Astrocyte (in vitro differentiated cells and primary cell): ENCODE data around the gene TAF6L. TPM values are rescaled to one million over a fixed set of nuclear protein-coding genes. Genes with fewer than 3 reads are reported as not detected.
A peak's percentile ranks its signal among the peaks of the same experiment; 100 is the strongest.

Source experiments
- DNase-seq: peaks from one replicate; pipeline ENCODE4 v3.0.0-alpha.2; 2010; ENCODE audit warnings: low read depth
- FAIRE-seq: peaks from 2 replicates; lab custom pipeline; 2011; peaks lifted over from hg19 to GRCh38; lab: Jason Lieb, UNC
- H2AFZ ChIP-seq: 2 replicates; pipeline ENCODE4 v1.6.0; 2012; ENCODE audit warnings: low read depth, low read length, inconsistent platforms
- H3K27ac ChIP-seq: 2 replicates; pipeline ENCODE4 v1.5.1; 2011; ENCODE audit warnings: low read depth, low read length, inconsistent platforms
- H3K27me3 ChIP-seq: 2 replicates; pipeline ENCODE4 v1.6.0; 2011; ENCODE audit warnings: low read length, inconsistent platforms; ENCODE audit not compliant: insufficient read depth
- H3K36me3 ChIP-seq: 2 replicates; pipeline ENCODE4 v1.5.1; 2011; ENCODE audit warnings: low read length, inconsistent platforms; ENCODE audit not compliant: insufficient read depth
- H3K4me1 ChIP-seq: 2 replicates; pipeline ENCODE4 v1.5.1; 2011; ENCODE audit warnings: low read length, inconsistent platforms; ENCODE audit not compliant: insufficient read depth
- H3K4me2 ChIP-seq: 2 replicates; pipeline ENCODE4 v1.6.0; 2012; ENCODE audit warnings: low read length, inconsistent platforms
- H3K4me3 ChIP-seq: 2 replicates; pipeline ENCODE4 v1.5.1; 2011; ENCODE audit warnings: low read depth, mild to moderate bottlenecking, low read length, inconsistent platforms; ENCODE audit not compliant: insufficient read depth
- H3K79me2 ChIP-seq: 2 replicates; pipeline ENCODE4 v1.6.0; 2012; ENCODE audit warnings: mild to moderate bottlenecking, low read length, inconsistent platforms; ENCODE audit not compliant: insufficient read depth
- H3K9ac ChIP-seq: 2 replicates; pipeline ENCODE4 v1.6.0; 2012; ENCODE audit warnings: mild to moderate bottlenecking, low read length, inconsistent platforms
- H3K9me3 ChIP-seq: 2 replicates; pipeline ENCODE4 v1.5.1; 2012; ENCODE audit warnings: low read depth, mild to moderate bottlenecking, low read length, inconsistent platforms; ENCODE audit not compliant: insufficient read depth
- H4K20me1 ChIP-seq: 2 replicates; pipeline ENCODE4 v1.6.0; 2012; ENCODE audit warnings: low read length, inconsistent platforms; ENCODE audit not compliant: insufficient read depth
- H3K27ac Mint-ChIP-seq: one replicate; pipeline ENCODE4 v1.8.0; 2021; ENCODE audit warnings: mild to moderate bottlenecking, mixed read lengths; ENCODE audit not compliant: unreplicated experiment
- H3K27me3 Mint-ChIP-seq: one replicate; pipeline ENCODE4 v1.8.0; 2021; ENCODE audit warnings: low read depth, mixed read lengths; ENCODE audit not compliant: unreplicated experiment
- H3K36me3 Mint-ChIP-seq: one replicate; pipeline ENCODE4 v1.8.0; 2021; ENCODE audit warnings: low read depth, mixed read lengths; ENCODE audit not compliant: unreplicated experiment
- H3K4me1 Mint-ChIP-seq: one replicate; pipeline ENCODE4 v1.8.0; 2021; ENCODE audit warnings: low read depth, mixed read lengths; ENCODE audit not compliant: unreplicated experiment
- H3K4me3 Mint-ChIP-seq: one replicate; pipeline ENCODE4 v1.8.0; 2021; ENCODE audit warnings: mild to moderate bottlenecking, moderate library complexity, mixed read lengths; ENCODE audit not compliant: unreplicated experiment
- H3K9me3 Mint-ChIP-seq: one replicate; pipeline ENCODE4 v1.8.0; 2021; ENCODE audit warnings: mild to moderate bottlenecking, mixed read lengths; ENCODE audit not compliant: unreplicated experiment
- CTCF ChIP-seq: IDR thresholded peaks from 2 replicates; pipeline ENCODE4 v1.5.1; 2011; ENCODE audit warnings: low read depth, mild to moderate bottlenecking, inconsistent platforms, low read length, moderate library complexity; ENCODE audit not compliant: insufficient read depth
- EZH2 ChIP-seq: IDR thresholded peaks from 2 replicates; pipeline ENCODE4 v1.6.1; 2012; ENCODE audit warnings: mild to moderate bottlenecking, low read length, inconsistent platforms; ENCODE audit not compliant: insufficient read depth
- microRNA-seq: library from miRNA; unstranded; fragments of <30 nt; microRNA quantifications from one replicate; pipeline ENCODE4 v1.2.0, GENCODE V29; 2020
- total RNA-seq: library from RNA; stranded (reverse); gene quantifications from 2 replicates; pipeline ENCODE4 v1.2.1, GENCODE V29; 2021

Gene TAF6L
- total RNA-seq, 1 donor from 2014 or later, result 14.7 TPM

- Histone ChIP-seq H3K4me2 (peak within 1 kb of the TSS; percentile 94), H3K9me3 (no peaks in the 10 kb centered on the region), H3K79me2 (peaks cover 86% of the 10 kb centered on the region), H2AFZ (peak within 1 kb of the TSS; percentile 66), H3K4me1 (peaks cover 20% of the 10 kb centered on the region), H3K27me3 (no peaks in the 10 kb centered on the region), H3K27ac (peak within 1 kb of the TSS; percentile 98), H3K9ac (peak within 1 kb of the TSS; percentile 94), H4K20me1 (peaks cover 60% of the 10 kb centered on the region), H3K36me3 (peaks cover 26% of the 10 kb centered on the region), H3K4me3 (peak within 1 kb of the TSS; percentile 75)
- Mint-ChIP-seq H3K9me3 (no peaks in the 10 kb centered on the region), H3K27me3 (no peaks in the 10 kb centered on the region), H3K4me1 (peaks cover 7% of the 10 kb centered on the region), H3K4me3 (peak within 1 kb of the TSS; percentile 98), H3K27ac (peak within 1 kb of the TSS; percentile 100), H3K36me3 (peaks cover 20% of the 10 kb centered on the region)
- FAIRE-seq (no peak), DNase-seq (no peak)
- TF ChIP-seq EZH2 (no peak), CTCF (no peak)
Measured at GRCh38 chr11:62832336-62833234, 61.4 kb downstream of the TAF6L start, which contains the start of gene TEX54. TEX54 (minus strand) TSS chr11:62832841.

- peaks cover 17% of the 10 kb centered on the region for H3K36me3 Mint-ChIP-seq
- peaks cover 38% of the 10 kb centered on the region for H4K20me1 ChIP-seq
- no peaks in the 10 kb centered on the region for H3K9me3 Mint-ChIP-seq
- TF ChIP-seq EZH2 (no peak), CTCF (no peak)
- FAIRE-seq (no peak), DNase-seq (no peak)
- H3K4me1 ChIP-seq, result peaks cover 20% of the 10 kb centered on the region
- peak overlapping the region; percentile 63 for H3K27ac Mint-ChIP-seq
- H3K36me3 ChIP-seq, result peaks cover 20% of the 10 kb centered on the region
- no peak overlapping the region for H3K4me2 ChIP-seq
- no peak overlapping the region for H3K4me3 ChIP-seq
- H3K79me2 ChIP-seq, result peaks cover 80% of the 10 kb centered on the region
- peaks cover 10% of the 10 kb centered on the region for H3K4me1 Mint-ChIP-seq
- no peak overlapping the region for H2AFZ ChIP-seq
- H3K27ac ChIP-seq, result no peak overlapping the region
- no peak overlapping the region for H3K9ac ChIP-seq
- no peaks in the 10 kb centered on the region for H3K27me3 Mint-ChIP-seq
- H3K9me3 ChIP-seq, result no peaks in the 10 kb centered on the region
- H3K27me3 ChIP-seq, result no peaks in the 10 kb centered on the region
- no peak overlapping the region for H3K4me3 Mint-ChIP-seq
Measured at GRCh38 chr11:62835336-62835735, 64.1 kb downstream of the TAF6L start.

Small RNAs within 50 kb of the gene (microRNA-seq; reads per million reads assigned to microRNA genes)
- gene MIR6514 (4.7 reads per million, percentile 19 among the genes with 10 or more reads in this experiment), gene MIR6748 (0.82 reads per million)

Other genes with a start within 250 kb of the TAF6L start
- 305 and 378 TPM in 2 replicates for gene AHNAK, start 224.6 kb upstream of the TAF6L start, total RNA-seq
- gene EEF1G, start 197.5 kb upstream of the TAF6L start, total RNA-seq, result 1,185 and 1,298 TPM in 2 replicates
- gene TUT1, start 179.9 kb upstream of the TAF6L start, total RNA-seq, result 16.8 and 18.3 TPM in 2 replicates
- gene MTA2, start 169.5 kb upstream of the TAF6L start, total RNA-seq, result 123 and 136 TPM in 2 replicates
- gene EML3, start 158.6 kb upstream of the TAF6L start, total RNA-seq, result 25.5 and 29.8 TPM in 2 replicates
- 0.79 and 1.3 TPM in 2 replicates for gene ROM1, start 158.1 kb upstream of the TAF6L start, total RNA-seq
- 52.4 and 54.5 TPM in 2 replicates for gene B3GAT3, start 149.4 kb upstream of the TAF6L start, total RNA-seq
- gene GANAB, start 124.8 kb upstream of the TAF6L start, total RNA-seq, result 323 and 344 TPM in 2 replicates
- 16.7 and 18.4 TPM in 2 replicates for gene INTS5, start 118.1 kb upstream of the TAF6L start, total RNA-seq
- 60.0 and 69.8 TPM in 2 replicates for gene C11orf98, start 106.2 kb upstream of the TAF6L start, total RNA-seq
- gene CSKMT, start 106.1 kb upstream of the TAF6L start, total RNA-seq, result 15.6 and 23.3 TPM in 2 replicates
- gene UQCC3, start 99.7 kb upstream of the TAF6L start, total RNA-seq, result 7.2 and 8.7 TPM in 2 replicates
- gene LBHD1, start 99.1 kb upstream of the TAF6L start, total RNA-seq, result 6.4 and 8.0 TPM in 2 replicates
- gene UBXN1, start 92.3 kb upstream of the TAF6L start, total RNA-seq, result 80.0 and 89.8 TPM in 2 replicates
- gene LRRN4CL, start 81.9 kb upstream of the TAF6L start, total RNA-seq, result 0.17 and 0.43 TPM in 2 replicates
- gene BSCL2, start 64.0 kb upstream of the TAF6L start, total RNA-seq, result 51.1 and 55.0 TPM in 2 replicates
- 0.46 TPM in 1 of 2 replicates, not detected in the other for gene GNG3, start 63.7 kb upstream of the TAF6L start, total RNA-seq
- gene HNRNPUL2, start 43.9 kb upstream of the TAF6L start, total RNA-seq, result 39.9 and 40.0 TPM in 2 replicates
- gene TTC9C, start 42.9 kb upstream of the TAF6L start, total RNA-seq, result 51.9 and 60.8 TPM in 2 replicates
- gene ZBTB3, start 17.2 kb upstream of the TAF6L start, total RNA-seq, result 11.0 and 11.2 TPM in 2 replicates
- gene POLR2G, start 9.8 kb upstream of the TAF6L start, total RNA-seq, result 88.3 and 89.1 TPM in 2 replicates
- 51.3 and 57.5 TPM in 2 replicates for gene TMEM179B, start 16.0 kb downstream of the TAF6L start, total RNA-seq
- 7.8 and 11.3 TPM in 2 replicates for gene TMEM223, start 20.6 kb downstream of the TAF6L start, total RNA-seq
- gene NXF1, start 34.0 kb downstream of the TAF6L start, total RNA-seq, result 51.4 and 55.9 TPM in 2 replicates
- 44.2 and 45.7 TPM in 2 replicates for gene STX5, start 60.7 kb downstream of the TAF6L start, total RNA-seq
- not detected in 2 replicates for gene TEX54, start 61.4 kb downstream of the TAF6L start, total RNA-seq
- 46.8 and 53.5 TPM in 2 replicates for gene WDR74, start 68.2 kb downstream of the TAF6L start, total RNA-seq
- gene SLC3A2, start 109.5 kb downstream of the TAF6L start, total RNA-seq, result 588 and 592 TPM in 2 replicates
- not detected in 2 replicates for gene CHRM1, start 150.0 kb downstream of the TAF6L start, total RNA-seq
- not detected in 2 replicates for gene SLC22A6, start 213.6 kb downstream of the TAF6L start, total RNA-seq
- gene SLC22A8, start 244.4 kb downstream of the TAF6L start, total RNA-seq, result not detected in 2 replicates